HCT116 (cell line): ENCODE data around the gene CCDC24. TPM values are rescaled to one million over a fixed set of nuclear protein-coding genes. Genes with fewer than 3 reads are reported as not detected.

Experiments
- ATAC-seq: fragments of 200-7000 bp; cut with Tn5 transposase; 2 replicates; pipeline ENCODE4 v1.9.1; 2020; ENCODE audit warnings: mild to moderate bottlenecking, moderate library complexity
- BruUV-seq: library from RNA; stranded (reverse); fragments of 400-500 nt; replicated peaks from 2 replicates; lab custom pipeline; 2021; lab: Mats Ljungman, UMichigan
- CTCF ChIA-PET: fragments of 300-600 bp; sonication (Branson Sonifier 250); formaldehyde crosslinking; loops from one replicate; lab custom pipeline; 2021; ENCODE audit warnings: antibody characterized with exemption; lab: Charles Lee
- POLR2A ChIA-PET: fragments of 300-600, 350-600 bp; sonication (Branson Sonifier 250); formaldehyde crosslinking; loops from one replicate; lab custom pipeline; 2021; ENCODE audit warnings: antibody characterized with exemption; lab: Charles Lee
- RAD21 ChIA-PET, 2 experiments: fragments of 300-600 bp; sonication (Branson Sonifier 250); formaldehyde crosslinking; loops; one replicate each; lab custom pipeline; 2023; ENCODE audit warnings: low total read pairs in 2 of 2; ENCODE audit not compliant: uncharacterized antibody in 2 of 2, unreplicated experiment in 2 of 2, low non-redundant PET in 1 of 2; lab: Charles Lee
- DNase-seq: peaks from one replicate; pipeline ENCODE4 v3.0.0-alpha.2; 2010; ENCODE audit warnings: low read depth, low spot score
- H2AFZ ChIP-seq: fragments of 200-600 bp; shearing (Covaris generic), sonication (generic); 2 replicates; pipeline ENCODE4 v1.6.1; 2017; ENCODE audit warnings: low read depth, mixed run types, mixed read lengths, antibody characterized with exemption, low read length; ENCODE audit not compliant: poor library complexity, severe bottlenecking
- H3K27ac ChIP-seq: 2 replicates; pipeline ENCODE4 v1.5.1; 2012; ENCODE audit warnings: low read depth, low read length
- H3K27me3 ChIP-seq: fragments of 200-600 bp; sonication (generic); 2 replicates; pipeline ENCODE4 v1.6.1; 2016; ENCODE audit warnings: mixed run types, low read length, mixed read lengths; ENCODE audit not compliant: insufficient read depth
- H3K36me3 ChIP-seq, 2 experiments: fragments of 200-500 bp in 1 of 2; fragments of 200-600 bp in 1 of 2; sonication (Bioruptor generic) in 1 of 2; sonication (generic) in 1 of 2; 2 replicates each; pipeline versions ENCODE4 v1.5.1 to v1.6.1; 2014 to 2016; ENCODE audit warnings: low read length in 2 of 2, inconsistent platforms in 1 of 2, mixed read lengths in 1 of 2, mixed run types in 1 of 2; ENCODE audit not compliant: insufficient read depth in 2 of 2, control insufficient read depth in 1 of 2
- H3K4me1 ChIP-seq, 2 experiments: fragments of 200-600 bp in 1 of 2; sonication (generic) in 1 of 2; 2 replicates each; pipeline versions ENCODE4 v1.5.1 to v1.6.1; 2012 to 2017; ENCODE audit warnings: low read length in 2 of 2, inconsistent platforms in 1 of 2, mild to moderate bottlenecking in 1 of 2, mixed read lengths in 1 of 2, mixed run types in 1 of 2, moderate library complexity in 1 of 2; ENCODE audit not compliant: insufficient read depth in 2 of 2, control insufficient read depth in 1 of 2
- H3K4me2 ChIP-seq: fragments of 200-600 bp; sonication (generic); 2 replicates; pipeline ENCODE4 v1.6.1; 2017; ENCODE audit warnings: mixed run types, low read length, mixed read lengths
- H3K4me3 ChIP-seq, 2 experiments: fragments of 200-600 bp in 1 of 2; sonication (generic) in 1 of 2; replicated peaks in 1 of 2; 2 replicates each; pipeline ENCODE4 v1.5.1; 2011 to 2016; ENCODE audit warnings: low read length in 2 of 2, control low read depth in 1 of 2, low read depth in 1 of 2, mild to moderate bottlenecking in 1 of 2, mixed read lengths in 1 of 2, mixed run types in 1 of 2
- H3K79me2 ChIP-seq: fragments of 200-600 bp; sonication (generic); 2 replicates; pipeline ENCODE4 v1.6.1; 2017; ENCODE audit warnings: mild to moderate bottlenecking, mixed run types, low read length, moderate library complexity, mixed read lengths; ENCODE audit not compliant: insufficient read depth
- H3K9ac ChIP-seq: fragments of 200-600 bp; sonication (generic); 2 replicates; pipeline ENCODE4 v1.6.1; 2016; ENCODE audit warnings: low read length, mixed read lengths
- H3K9me2 ChIP-seq: fragments of 200-600 bp; sonication (generic), shearing (Covaris generic); 2 replicates; pipeline ENCODE4 v1.6.1; 2017; ENCODE audit warnings: mixed run types, mild to moderate bottlenecking, moderate library complexity; ENCODE audit not compliant: insufficient read depth
- H3K9me3 ChIP-seq, 2 experiments: fragments of 200-500 bp in 1 of 2; fragments of 200-600 bp in 1 of 2; sonication (Bioruptor generic) in 1 of 2; sonication (generic) in 1 of 2; 2 replicates each; pipeline ENCODE4 v1.6.1; 2014 to 2017; ENCODE audit warnings: low read length in 2 of 2, mixed read lengths in 2 of 2, inconsistent platforms in 1 of 2, low read depth in 1 of 2, mild to moderate bottlenecking in 1 of 2, mixed run types in 1 of 2, moderate library complexity in 1 of 2; ENCODE audit not compliant: control insufficient read depth in 1 of 2, insufficient read depth in 1 of 2
- H4K20me1 ChIP-seq: fragments of 200-600 bp; sonication (generic), shearing (Covaris generic); 2 replicates; pipeline ENCODE4 v1.6.1; 2017; ENCODE audit warnings: mixed run types, mild to moderate bottlenecking, moderate library complexity; ENCODE audit not compliant: insufficient read depth
- CEBPB ChIP-seq: IDR thresholded peaks from 2 replicates; pipeline ENCODE4 v1.6.1; 2012; ENCODE audit warnings: low read depth
- EZH2 ChIP-seq: fragments of 200-600 bp; sonication (generic); IDR thresholded peaks from 2 replicates; pipeline ENCODE4 v1.6.1; 2017; ENCODE audit warnings: antibody characterized with exemption, mixed run types
- FOSL1 ChIP-seq: IDR thresholded peaks from 2 replicates; pipeline ENCODE4 v1.6.1; 2012; ENCODE audit warnings: low read depth
- RAD21 ChIP-seq: IDR thresholded peaks from 2 replicates; pipeline ENCODE4 v1.6.1; 2012; ENCODE audit warnings: low read depth, mild to moderate bottlenecking
- ZNF274 ChIP-seq: fragments of 200-500 bp; sonication (Bioruptor generic); IDR thresholded peaks from 2 replicates; pipeline ENCODE4 v1.6.1; 2014; ENCODE audit warnings: mild to moderate bottlenecking, low read depth, low read length, inconsistent platforms
- intact Hi-C: fragments of 100-400 bp; cut with micrococcal nuclease; formaldehyde crosslinking; loops from 2 replicates; pipeline ENCODE4 v1.10.0; 2022
- total RNA-seq: library from RNA; stranded (reverse); gene quantifications from one replicate; pipeline ENCODE4 v1.2.1, GENCODE V29; 2021; ENCODE audit not compliant: unreplicated experiment
- TF ChIP-seq, protein P1 (sequence below): IDR thresholded peaks from 2 replicates; pipeline ENCODE4 v1.6.1; 2011; ENCODE audit warnings: mild to moderate bottlenecking, low read length, moderate library complexity; ENCODE audit not compliant: insufficient replicate concordance; ENCODE audit errors: extremely low read depth
- TF ChIP-seq, protein P2 (sequence below): IDR thresholded peaks from 2 replicates; pipeline ENCODE4 v1.6.1; 2012; ENCODE audit warnings: low read depth

Gene CCDC24
- total RNA-seq, 1 experiment from 2014 or later: 23.3 TPM

DNA sequence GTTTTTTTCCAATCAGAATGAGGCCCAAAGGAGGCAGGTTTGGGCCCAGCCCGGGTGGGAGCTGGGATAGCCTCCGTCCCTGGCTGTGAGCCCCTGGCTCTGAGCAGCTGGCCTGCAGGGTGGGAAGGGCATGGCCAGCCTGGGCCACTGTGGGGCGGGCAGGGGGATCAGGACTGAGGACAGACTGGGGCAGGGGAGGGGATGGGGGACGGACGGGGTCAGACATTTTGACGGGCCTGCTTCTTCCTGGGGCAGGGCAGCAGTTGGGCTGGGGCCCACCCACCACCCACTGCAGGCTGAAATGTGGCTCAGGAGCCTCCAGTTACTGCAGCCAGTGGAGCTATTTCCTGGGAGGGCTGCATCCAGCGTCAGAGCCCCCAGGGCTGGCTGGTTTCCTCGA is 42.4 kb downstream of the CCDC24 start:
- H3K27ac ChIP-seq: no peak overlapping the region
- POLR2A ChIA-PET: interaction anchor here (0.8 to 0.9 kb wide), 2 partner anchors 9 to 14 kb away, joined by 3 read pairs; no protein-coding TSS in a partner anchor
- no peaks in the 10 kb centered on the region for H3K79me2 ChIP-seq
- no peak for TF ChIP-seq ZNF274
- TF ChIP-seq, protein P1, sequence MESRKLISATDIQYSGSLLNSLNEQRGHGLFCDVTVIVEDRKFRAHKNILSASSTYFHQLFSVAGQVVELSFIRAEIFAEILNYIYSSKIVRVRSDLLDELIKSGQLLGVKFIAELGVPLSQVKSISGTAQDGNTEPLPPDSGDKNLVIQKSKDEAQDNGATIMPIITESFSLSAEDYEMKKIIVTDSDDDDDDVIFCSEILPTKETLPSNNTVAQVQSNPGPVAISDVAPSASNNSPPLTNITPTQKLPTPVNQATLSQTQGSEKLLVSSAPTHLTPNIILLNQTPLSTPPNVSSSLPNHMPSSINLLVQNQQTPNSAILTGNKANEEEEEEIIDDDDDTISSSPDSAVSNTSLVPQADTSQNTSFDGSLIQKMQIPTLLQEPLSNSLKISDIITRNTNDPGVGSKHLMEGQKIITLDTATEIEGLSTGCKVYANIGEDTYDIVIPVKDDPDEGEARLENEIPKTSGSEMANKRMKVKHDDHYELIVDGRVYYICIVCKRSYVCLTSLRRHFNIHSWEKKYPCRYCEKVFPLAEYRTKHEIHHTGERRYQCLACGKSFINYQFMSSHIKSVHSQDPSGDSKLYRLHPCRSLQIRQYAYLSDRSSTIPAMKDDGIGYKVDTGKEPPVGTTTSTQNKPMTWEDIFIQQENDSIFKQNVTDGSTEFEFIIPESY: no peak
- DNase-seq (no peak), ATAC-seq (no peak)
- RAD21 ChIA-PET: no interaction called here
- H3K9me3 ChIP-seq: no peaks in the 10 kb centered on the region
- H3K4me1 ChIP-seq: peaks cover 26 to 33% of the 10 kb centered on the region in 2 experiments
- no TSS peak for BruUV-seq
- no peak overlapping the region for H3K9ac ChIP-seq
- intact Hi-C loops: loop anchor here (10.0 kb wide), 1 partner anchor 809 kb away; no protein-coding TSS in a partner anchor
- no peaks in the 10 kb centered on the region for H4K20me1 ChIP-seq
- H3K27me3 ChIP-seq: no peaks in the 10 kb centered on the region
- H3K4me3 ChIP-seq: no peak overlapping the region
- H3K36me3 ChIP-seq: no peaks in the 10 kb centered on the region
- no peak overlapping the region for H2AFZ ChIP-seq
- H3K4me2 ChIP-seq: no peak overlapping the region
- no peaks in the 10 kb centered on the region for H3K9me2 ChIP-seq
- CTCF ChIA-PET: interaction anchor here (1.2 kb wide), 1 partner anchor 29 kb away, joined by 3 read pairs; no protein-coding TSS in a partner anchor

GRCh38 chr1:44034423-44034822 is 43.0 kb downstream of the CCDC24 start:
- POLR2A ChIA-PET: no interaction called here
- Histone ChIP-seq H3K9ac (no peak overlapping the region), H3K36me3 (no peaks in the 10 kb centered on the region), H3K4me3 (no peak overlapping the region), H3K9me2 (no peaks in the 10 kb centered on the region), H4K20me1 (no peaks in the 10 kb centered on the region), H3K4me2 (no peak overlapping the region), H3K79me2 (no peaks in the 10 kb centered on the region), H3K4me1 (peaks cover 19 to 26% of the 10 kb centered on the region in 2 experiments), H2AFZ (no peak overlapping the region), H3K9me3 (no peaks in the 10 kb centered on the region), H3K27me3 (no peaks in the 10 kb centered on the region), H3K27ac (no peak overlapping the region)
- BruUV-seq: no TSS peak
- intact Hi-C loops: loop anchor here (10.0 kb wide), 1 partner anchor 810 kb away; no protein-coding TSS in a partner anchor
- ATAC-seq: no peak
- no peak for TF ChIP-seq RAD21
- no peak for TF ChIP-seq FOSL1
- TF ChIP-seq, protein P2, sequence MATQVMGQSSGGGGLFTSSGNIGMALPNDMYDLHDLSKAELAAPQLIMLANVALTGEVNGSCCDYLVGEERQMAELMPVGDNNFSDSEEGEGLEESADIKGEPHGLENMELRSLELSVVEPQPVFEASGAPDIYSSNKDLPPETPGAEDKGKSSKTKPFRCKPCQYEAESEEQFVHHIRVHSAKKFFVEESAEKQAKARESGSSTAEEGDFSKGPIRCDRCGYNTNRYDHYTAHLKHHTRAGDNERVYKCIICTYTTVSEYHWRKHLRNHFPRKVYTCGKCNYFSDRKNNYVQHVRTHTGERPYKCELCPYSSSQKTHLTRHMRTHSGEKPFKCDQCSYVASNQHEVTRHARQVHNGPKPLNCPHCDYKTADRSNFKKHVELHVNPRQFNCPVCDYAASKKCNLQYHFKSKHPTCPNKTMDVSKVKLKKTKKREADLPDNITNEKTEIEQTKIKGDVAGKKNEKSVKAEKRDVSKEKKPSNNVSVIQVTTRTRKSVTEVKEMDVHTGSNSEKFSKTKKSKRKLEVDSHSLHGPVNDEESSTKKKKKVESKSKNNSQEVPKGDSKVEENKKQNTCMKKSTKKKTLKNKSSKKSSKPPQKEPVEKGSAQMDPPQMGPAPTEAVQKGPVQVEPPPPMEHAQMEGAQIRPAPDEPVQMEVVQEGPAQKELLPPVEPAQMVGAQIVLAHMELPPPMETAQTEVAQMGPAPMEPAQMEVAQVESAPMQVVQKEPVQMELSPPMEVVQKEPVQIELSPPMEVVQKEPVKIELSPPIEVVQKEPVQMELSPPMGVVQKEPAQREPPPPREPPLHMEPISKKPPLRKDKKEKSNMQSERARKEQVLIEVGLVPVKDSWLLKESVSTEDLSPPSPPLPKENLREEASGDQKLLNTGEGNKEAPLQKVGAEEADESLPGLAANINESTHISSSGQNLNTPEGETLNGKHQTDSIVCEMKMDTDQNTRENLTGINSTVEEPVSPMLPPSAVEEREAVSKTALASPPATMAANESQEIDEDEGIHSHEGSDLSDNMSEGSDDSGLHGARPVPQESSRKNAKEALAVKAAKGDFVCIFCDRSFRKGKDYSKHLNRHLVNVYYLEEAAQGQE: no peak
- TF ChIP-seq EZH2: no peak
- no peak for TF ChIP-seq CEBPB
- DNase-seq: no peak
- RAD21 ChIA-PET: no interaction called here
- CTCF ChIA-PET: no interaction called here
